ENCODE results near the gene TBX21. TPM values are rescaled to one million over a fixed set of nuclear protein-coding genes. Genes with fewer than 3 reads are reported as not detected.
A peak's percentile ranks its signal among the peaks of the same experiment; 100 is the strongest.

Gene TBX21
- total RNA-seq, 1 experiment from 2014 or later = not detected

GRCh38 chr17:47694581-47695428, 38.2 kb upstream of the TBX21 start:
- Histone ChIP-seq H3K36me3 (no peaks in the 10 kb centered on the region), H3K27me3 (no peaks in the 10 kb centered on the region), H3K9me3 (replicated peaks) (no peaks in the 10 kb centered on the region), H3K4me1 (peaks cover 27% of the 10 kb centered on the region), H3K27ac (peak overlapping the region; percentile 75), H3K4me3 (peak overlapping the region; percentile 98)
- peak; percentile 46 to 59 for DNase-seq

DNA sequence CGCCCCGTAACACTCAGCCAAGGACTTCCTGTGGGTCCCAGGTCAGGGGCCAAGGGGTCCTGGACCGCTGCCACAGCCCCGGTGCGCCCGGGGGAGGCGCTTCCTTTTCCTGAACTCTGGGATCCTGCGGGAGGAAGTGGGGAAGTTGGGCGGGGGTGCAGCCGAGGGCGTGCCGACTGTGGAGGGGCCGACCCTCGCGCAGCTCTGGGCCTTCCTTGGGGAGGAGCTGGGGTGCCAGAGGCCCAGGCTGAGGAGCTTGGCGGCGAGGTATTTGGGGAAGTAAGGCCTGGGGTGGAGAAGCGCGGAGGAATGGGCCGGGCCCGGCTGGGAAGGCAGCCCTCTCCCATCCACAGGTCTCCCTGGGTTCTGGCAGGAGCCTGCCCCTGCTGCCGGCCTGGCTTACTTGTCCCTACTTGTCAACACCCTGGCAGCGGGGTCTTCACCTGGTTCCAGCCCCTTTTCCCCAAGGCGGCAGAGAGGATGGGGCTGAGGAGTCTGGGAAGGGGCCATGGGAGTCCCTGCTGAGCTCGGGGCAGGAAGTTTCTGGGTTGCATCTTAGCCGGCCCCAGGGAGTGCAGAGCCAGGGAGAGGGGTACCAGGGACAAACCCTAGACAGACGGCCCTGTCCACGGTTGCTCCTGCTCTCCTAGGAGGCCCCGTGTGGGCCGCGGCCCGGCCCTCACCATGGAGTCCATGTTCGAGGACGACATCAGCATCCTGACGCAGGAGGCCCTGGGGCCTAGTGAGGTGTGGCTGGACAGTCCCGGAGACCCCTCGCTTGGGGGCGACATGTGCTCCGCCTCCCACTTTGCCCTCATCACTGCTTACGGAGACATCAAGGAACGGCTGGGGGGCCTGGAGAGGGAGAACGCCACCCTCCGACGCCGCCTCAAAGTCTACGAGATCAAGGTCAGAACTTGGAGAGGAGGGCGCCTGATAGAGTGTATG, 37.3 kb upstream of the TBX21 start:
- no peak for DNase-seq
- Histone ChIP-seq H3K9me3 (replicated peaks) (no peaks in the 10 kb centered on the region), H3K4me1 (peaks cover 27% of the 10 kb centered on the region), H3K27ac (no peak overlapping the region), H3K36me3 (no peaks in the 10 kb centered on the region), H3K27me3 (no peaks in the 10 kb centered on the region), H3K4me3 (peak overlapping the region; percentile 98)

- no peak for DNase-seq
Observed at GRCh38 chr17:47696717-47697642, 36.1 kb upstream of the TBX21 start.

DNA sequence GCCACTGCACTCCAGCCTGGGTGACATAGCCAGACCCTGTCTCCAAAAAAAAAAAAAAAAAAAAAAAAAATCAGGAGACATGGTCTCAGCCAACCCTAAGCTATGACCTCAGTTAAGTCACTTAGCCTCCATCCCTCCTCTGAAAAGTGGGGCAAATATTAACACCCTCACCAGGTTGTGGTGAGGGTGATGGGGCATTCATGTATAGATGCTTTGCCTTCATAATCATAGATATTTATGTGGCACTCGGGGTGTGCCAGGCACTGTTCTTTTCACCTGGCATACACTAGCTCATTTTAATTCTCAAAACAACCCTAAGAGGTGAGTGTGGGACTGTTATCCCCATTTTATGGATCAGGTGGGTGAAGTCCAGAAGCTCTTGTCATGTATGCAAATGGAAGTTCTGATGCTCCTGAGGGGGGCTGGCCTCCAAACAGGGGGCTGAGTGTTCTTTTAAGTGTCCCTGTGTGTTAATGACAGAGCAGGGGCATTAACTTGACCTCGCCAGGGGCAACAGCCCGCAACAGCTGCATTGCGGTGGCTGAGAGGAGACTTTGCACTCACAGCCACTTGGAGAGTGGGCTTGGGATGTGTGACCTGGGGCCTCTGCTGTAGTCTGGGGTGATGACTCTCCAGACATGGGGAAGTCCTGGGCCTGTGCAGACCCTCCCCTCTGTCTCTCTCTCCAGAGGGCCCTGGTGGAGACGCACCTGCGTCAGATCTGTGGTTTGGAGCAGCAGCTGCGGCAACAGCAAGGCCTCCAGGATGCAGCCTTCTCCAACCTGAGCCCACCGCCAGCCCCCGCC, 34.9 kb upstream of the TBX21 start:
- Histone ChIP-seq H3K27ac (no peak overlapping the region), H3K9me3 (replicated peaks) (no peaks in the 10 kb centered on the region), H3K4me3 (no peak overlapping the region)

More at GRCh38 chr17:47696717-47697642, 36.1 kb upstream of the TBX21 start:
- H3K4me1 ChIP-seq = peaks cover 26% of the 10 kb centered on the region
- H3K27ac ChIP-seq = no peak overlapping the region
- no peaks in the 10 kb centered on the region for H3K27me3 ChIP-seq
- H3K9me3 ChIP-seq (replicated peaks) = no peaks in the 10 kb centered on the region
- H3K4me3 ChIP-seq = no peak overlapping the region
- H3K36me3 ChIP-seq = no peaks in the 10 kb centered on the region

GRCh38 chr17:47698749-47699535, 34.1 kb upstream of the TBX21 start:
- Histone ChIP-seq H3K27me3 (no peaks in the 10 kb centered on the region), H3K4me3 (no peak overlapping the region), H3K9me3 (replicated peaks) (no peaks in the 10 kb centered on the region), H3K36me3 (no peaks in the 10 kb centered on the region), H3K27ac (no peak overlapping the region), H3K4me1 (peaks cover 12% of the 10 kb centered on the region; the same call in 1 of the 2 replicates)
- DNase-seq = peak; percentile 64 to 81

More for the DNA sequence above, 34.9 kb upstream of the TBX21 start:
- peak in 1 of 2 experiments; percentile 56 for DNase-seq
- H3K27me3 ChIP-seq = no peaks in the 10 kb centered on the region
- H3K4me1 ChIP-seq = peaks cover 14% of the 10 kb centered on the region
- no peaks in the 10 kb centered on the region for H3K36me3 ChIP-seq

DNA sequence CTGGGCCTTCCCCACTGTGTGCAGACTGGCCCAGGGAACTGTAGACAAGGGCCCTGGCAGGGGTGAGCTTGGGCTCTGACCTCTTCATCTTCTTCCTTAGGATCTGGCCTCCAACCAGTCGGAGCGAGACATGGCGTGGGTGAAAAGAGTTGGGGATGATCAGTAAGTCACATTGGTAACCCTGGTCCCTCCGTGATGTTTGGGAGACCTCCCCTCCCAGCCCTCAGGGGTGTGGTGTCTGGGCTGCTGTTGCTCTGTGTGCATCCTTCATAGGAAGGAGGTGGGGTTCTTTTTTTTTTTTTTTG, 33.5 kb upstream of the TBX21 start:
- H3K9me3 ChIP-seq (replicated peaks) = no peaks in the 10 kb centered on the region

DNA sequence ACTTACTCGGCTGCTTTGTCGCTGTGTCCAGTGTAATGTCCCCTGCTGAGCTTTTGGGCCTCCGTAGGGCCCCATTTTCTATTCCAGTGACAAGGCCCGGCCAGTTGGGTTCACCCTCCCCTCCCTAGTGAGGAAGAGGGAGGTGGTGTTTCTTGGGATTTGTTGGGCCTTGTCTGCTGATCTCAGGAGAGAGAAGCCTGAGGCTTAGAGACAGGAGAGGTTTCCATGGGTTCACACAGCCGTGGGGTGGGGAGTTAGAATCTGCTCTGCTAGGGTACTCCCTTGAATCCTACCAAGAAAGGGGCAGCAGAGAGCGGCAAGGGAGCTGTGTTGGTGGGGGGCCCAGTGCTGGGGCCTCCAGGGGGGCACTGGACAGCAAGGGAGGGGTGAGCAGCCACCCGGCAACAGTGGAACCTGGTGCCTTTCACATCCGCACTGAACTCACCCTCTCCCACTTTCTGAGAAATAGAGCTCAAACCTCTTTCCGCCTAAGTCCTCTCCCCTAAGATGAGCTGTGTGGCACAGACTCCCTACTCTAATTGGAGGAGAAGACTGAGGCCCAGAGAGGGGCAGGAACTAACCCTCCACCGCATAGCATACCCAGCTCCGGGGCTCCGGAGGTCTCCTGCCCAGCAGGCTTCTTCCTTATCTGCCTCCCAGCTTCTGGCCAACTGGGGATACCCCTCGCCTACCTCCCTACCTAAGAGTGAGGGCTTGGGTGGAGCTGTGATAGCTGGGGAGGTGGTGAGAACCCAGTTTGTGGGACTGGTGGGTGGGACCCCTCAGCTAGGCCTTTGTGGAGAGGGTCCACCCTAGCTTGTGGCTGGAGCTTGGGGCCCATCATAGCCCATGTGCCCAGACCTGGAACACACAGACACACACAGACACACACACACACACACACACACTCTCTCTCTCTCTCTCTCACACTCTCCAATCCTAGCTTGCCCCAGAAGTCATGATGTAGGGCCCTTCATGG, 32.3 kb upstream of the TBX21 start:
- no peaks in the 10 kb centered on the region for H3K36me3 ChIP-seq
- DNase-seq = no peak

More for the DNA sequence above, 33.5 kb upstream of the TBX21 start:
- H3K36me3 ChIP-seq = no peaks in the 10 kb centered on the region
- no peaks in the 10 kb centered on the region for H3K27me3 ChIP-seq
- H3K4me1 ChIP-seq = peaks cover 12% of the 10 kb centered on the region; the same call in 1 of the 2 replicates
- DNase-seq = no peak
- H3K4me3 ChIP-seq = no peak overlapping the region
- no peak overlapping the region for H3K27ac ChIP-seq

GRCh38 chr17:47701608-47702007, 31.4 kb upstream of the TBX21 start:
- Histone ChIP-seq H3K9me3 (replicated peaks) (no peaks in the 10 kb centered on the region), H3K36me3 (no peaks in the 10 kb centered on the region), H3K4me3 (no peak overlapping the region), H3K4me1 (peaks cover 16% of the 10 kb centered on the region), H3K27ac (no peak overlapping the region), H3K27me3 (no peaks in the 10 kb centered on the region)
- no peak for DNase-seq

More for the DNA sequence above, 32.3 kb upstream of the TBX21 start:
- H3K27ac ChIP-seq = no peak overlapping the region
- peaks cover 9% of the 10 kb centered on the region; the same call in 1 of the 2 replicates for H3K4me1 ChIP-seq
- no peaks in the 10 kb centered on the region for H3K9me3 ChIP-seq (replicated peaks)
- H3K4me3 ChIP-seq = no peak overlapping the region
- no peaks in the 10 kb centered on the region for H3K27me3 ChIP-seq

DNA sequence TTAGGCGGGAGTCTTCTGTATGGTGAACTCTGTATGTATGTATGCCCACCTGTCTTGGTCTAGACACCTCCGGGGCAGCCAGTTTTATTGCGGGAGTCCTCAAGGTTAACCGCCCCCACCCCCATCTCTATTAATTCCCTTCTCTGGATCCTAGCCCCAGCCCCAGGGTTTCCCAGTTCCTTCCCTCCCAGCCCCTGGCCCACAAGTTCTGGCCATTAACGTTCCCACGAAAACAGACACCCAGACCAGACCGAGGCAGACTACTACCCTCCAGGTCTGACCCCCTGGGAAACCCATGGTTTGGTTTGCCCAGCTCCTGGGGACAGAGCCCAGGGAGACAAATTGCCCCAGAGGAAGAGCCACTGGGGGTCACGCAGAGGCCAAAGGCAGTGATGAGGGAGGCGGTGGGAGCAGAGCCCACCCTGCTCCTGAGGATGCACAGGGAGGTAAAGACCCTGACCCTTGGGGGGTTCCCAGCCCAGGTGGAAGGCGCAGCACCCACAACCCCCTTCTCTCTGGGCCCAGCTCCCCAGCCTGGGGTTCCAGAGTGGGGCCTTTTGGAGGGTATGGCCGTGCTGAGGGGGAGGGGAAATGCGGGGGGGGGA, 30.5 kb upstream of the TBX21 start:
- Histone ChIP-seq H3K4me3 (no peak overlapping the region), H3K36me3 (no peaks in the 10 kb centered on the region), H3K9me3 (replicated peaks) (no peaks in the 10 kb centered on the region), H3K27ac (no peak overlapping the region), H3K4me1 (peaks cover 24% of the 10 kb centered on the region), H3K27me3 (no peaks in the 10 kb centered on the region)
- no peak for DNase-seq

DNA sequence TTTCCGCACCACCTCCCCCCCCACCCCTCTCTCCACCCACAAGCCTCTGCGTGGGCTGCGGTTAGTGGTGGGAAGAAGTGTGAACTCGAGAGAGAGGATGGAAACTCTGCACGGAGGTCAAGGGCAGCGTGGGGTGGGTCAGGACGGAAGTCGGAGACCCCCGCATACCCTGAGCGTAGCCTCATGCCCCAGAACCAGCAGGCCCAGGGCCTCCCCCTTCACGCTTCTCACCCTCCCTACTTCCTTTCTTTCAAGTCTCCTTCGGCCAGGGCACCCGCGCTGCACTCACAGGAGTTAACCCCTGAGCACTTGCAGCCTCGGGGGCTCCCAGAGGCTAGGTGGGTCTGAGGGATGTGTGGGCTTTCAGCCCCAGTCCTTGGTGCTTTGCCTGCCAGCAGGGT, 29.8 kb upstream of the TBX21 start:
- no peak for DNase-seq
- peaks cover 26% of the 10 kb centered on the region for H3K4me1 ChIP-seq
- no peaks in the 10 kb centered on the region for H3K36me3 ChIP-seq
- no peaks in the 10 kb centered on the region for H3K9me3 ChIP-seq (replicated peaks)
- H3K4me3 ChIP-seq = no peak overlapping the region
- H3K27ac ChIP-seq = no peak overlapping the region
- no peaks in the 10 kb centered on the region for H3K27me3 ChIP-seq

GRCh38 chr17:47703671-47704070, 29.4 kb upstream of the TBX21 start:
- no peak overlapping the region for H3K4me3 ChIP-seq
- no peak for DNase-seq
- no peaks in the 10 kb centered on the region for H3K36me3 ChIP-seq
- no peaks in the 10 kb centered on the region for H3K9me3 ChIP-seq (replicated peaks)
- H3K27ac ChIP-seq = no peak overlapping the region
- H3K27me3 ChIP-seq = no peaks in the 10 kb centered on the region
- peaks cover 24% of the 10 kb centered on the region for H3K4me1 ChIP-seq

GRCh38 chr17:47704116-47704515, 28.9 kb upstream of the TBX21 start:
- Histone ChIP-seq H3K4me3 (no peak overlapping the region), H3K9me3 (replicated peaks) (no peaks in the 10 kb centered on the region), H3K4me1 (peaks cover 23% of the 10 kb centered on the region), H3K27ac (no peak overlapping the region), H3K36me3 (no peaks in the 10 kb centered on the region), H3K27me3 (no peaks in the 10 kb centered on the region)
- DNase-seq = no peak

Data from SJCRH30 (cell line).